LoVo (cell line): ENCODE results near the gene ZSCAN18.

Source experiments
- DNase-seq: peaks from one replicate; pipeline ENCODE4 v3.0.0-alpha.2; 2016; ENCODE audit warnings: low spot score

The ZSCAN18 gene

DNA sequence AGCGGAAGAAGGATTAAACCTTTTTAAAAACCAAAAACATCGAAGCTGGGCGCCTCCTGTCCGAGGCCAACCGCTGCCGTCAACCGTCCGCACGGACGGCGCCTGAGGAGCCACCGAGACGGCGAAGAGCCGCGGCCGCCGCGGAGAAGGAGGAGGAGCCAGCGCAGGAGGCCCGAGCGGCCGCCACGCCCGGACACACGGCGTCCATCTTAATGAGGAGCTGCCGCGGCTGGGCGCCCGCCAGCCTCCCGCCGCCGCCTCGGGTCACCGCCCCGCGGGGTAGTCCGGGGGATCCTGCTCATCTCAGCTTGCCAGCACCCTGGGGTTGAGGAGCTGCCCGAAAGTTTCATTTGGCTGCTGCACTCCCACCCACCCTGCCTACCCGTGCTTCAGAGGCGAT is 53.6 kb downstream of the ZSCAN18 start:
- DNase-seq, result no peak

DNA sequence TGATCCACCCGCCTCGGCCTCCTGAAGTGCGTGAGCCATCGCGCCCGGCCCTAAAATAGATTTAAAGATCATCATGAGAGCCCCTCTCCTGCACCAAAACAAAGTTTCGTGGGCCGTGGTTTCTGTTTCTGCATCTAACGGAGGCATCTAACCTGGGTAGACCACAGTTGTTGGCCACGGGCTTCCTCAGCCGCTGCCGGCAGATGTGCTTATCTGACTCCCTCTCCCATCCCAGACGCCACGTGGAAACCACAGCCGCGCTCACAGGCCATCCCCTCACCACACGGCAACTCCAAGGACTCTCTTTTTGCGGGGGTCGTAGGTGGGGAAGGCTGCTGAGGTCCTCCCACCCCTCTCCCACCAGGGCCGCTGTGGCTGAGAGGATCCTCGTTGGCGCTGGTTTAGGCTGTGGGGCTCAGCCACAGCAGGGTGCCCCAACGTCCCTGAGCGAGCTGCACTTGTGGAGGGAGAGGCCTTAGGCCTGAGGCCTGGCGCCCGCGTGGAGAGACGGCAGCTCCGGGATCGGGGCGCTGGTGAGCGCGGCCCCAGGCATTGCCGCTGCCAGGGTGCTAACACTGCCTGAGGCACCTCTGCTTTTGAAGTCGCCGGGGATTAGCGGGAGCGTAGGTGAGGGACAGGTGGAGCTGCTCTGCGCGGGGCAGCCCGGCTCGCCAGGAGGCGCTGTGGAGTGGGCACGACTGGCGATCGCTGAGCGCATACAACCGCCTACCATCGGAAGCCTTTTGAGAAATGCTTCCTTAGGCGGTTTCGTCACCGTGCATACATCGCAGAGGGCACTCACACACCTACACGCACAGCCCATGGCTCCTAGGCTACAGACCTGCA is 55.3 kb downstream of the ZSCAN18 start:
- no peak for DNase-seq

DNA sequence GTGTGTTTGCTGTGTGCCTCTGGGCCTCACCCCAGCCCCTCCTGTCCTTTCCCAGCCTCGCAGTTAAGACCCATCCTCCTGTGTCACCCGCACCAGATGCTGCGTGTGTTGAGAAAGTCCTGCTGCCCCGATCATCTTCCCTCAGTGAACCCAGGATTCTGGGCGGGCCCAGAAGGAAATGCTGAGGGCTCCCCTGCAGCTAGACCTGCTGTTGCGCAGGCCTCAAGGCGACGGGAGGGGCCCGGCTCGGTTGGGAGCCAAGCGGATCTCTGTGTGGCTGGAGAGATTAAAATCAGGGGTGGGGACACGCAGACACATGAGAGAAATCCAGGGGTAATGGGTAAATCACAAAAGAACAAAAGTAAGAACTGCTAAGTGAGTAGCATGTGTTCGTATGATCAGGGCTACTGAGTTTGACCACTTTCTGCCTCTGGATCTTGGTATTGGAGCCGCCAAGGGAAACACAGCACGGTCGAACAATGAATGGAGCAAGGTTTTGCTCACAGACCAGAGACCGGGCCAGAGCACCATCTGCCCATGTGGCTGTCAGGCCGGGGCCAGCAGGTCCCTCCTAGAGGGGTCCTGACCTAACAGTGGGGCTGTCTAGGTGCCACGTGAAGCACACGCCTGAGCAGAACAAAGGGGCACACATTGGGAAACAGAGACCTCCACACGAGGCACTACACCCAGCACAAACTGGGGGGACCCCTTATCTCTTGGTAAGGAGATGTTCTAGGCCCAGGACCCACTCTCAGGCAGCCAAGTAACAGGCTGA is 57.1 kb downstream of the ZSCAN18 start:
- DNase-seq, result no peak

DNA sequence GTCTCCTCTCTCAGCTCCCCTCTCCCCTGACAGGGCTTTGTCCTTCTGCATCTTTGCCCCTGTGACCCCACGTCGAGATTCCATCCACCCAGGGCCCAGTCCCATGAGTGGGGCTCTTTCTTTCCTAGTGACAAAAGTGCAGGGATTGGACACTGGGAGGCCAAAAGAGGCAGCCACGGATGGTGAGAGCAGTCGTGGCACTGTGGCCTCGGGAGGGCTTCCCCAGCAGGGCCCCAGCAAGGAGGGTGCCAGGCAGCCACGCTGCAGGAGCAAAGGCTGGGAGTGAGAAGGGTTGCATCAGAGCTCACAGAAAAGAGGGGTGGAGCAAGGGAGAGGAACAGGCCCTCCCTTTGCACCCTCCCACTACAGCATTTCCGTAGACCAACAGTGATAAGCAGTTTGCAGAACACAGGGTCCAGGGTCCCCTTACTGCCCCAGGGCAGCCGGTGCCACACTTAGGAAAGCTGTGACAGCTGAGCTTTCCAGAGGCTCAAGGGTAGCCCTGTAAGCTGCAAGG is 59.3 kb downstream of the ZSCAN18 start:
- DNase-seq, result no peak

DNA sequence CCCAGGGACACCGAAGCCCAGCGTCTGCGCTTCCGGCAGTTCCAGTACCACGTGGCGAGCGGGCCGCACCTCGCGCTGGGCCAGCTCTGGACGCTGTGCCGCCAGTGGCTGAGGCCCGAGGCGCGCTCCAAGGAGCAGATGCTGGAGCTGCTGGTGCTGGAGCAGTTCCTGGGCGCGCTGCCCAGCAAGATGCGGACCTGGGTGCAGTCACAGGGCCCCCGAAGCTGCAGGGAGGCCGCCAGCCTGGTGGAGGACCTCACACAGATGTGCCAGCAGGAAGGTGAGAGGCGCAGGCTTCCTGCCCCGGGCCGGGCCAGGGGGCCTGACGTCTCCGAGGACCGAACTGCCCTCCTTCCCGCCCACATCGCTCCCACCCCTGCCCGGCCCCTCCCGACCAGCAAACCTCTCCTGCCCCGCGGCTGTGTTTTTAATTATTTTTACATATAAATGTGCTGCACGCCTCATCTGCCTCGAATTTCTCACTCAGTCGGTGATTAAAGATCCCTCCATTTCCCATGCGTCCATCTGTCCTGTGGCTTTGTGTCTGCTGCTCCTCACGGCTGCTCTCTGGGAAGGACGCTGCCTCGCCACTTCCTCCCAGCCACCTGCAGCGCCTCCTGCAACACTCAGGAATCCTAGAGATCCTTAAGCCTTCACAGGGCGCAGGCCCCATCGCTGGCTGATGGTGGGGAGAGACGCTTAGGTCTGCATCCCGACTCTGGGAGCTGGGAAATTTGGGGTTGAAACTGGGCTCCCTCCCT is 59.9 kb downstream of the ZSCAN18 start:
- DNase-seq, result no peak

DNA sequence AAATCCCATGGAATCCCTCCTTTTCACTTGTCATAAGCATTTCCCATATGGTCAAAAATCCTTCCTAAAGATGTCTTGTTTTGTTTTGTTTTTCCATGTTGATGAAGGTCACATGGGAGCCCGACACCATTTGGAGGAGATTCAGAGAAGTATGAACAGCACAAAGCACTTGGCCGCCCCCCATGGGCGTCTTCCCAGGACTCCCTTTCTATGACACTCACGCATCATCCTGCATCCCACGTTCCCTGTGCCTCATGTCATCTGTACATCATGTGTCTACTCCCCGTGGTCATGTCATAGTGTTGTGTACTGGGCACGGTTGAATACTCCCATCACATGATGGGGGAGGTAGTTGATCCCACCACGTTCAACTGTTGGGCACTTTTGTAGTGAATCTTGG is 62.2 kb downstream of the ZSCAN18 start:
- no peak for DNase-seq

DNA sequence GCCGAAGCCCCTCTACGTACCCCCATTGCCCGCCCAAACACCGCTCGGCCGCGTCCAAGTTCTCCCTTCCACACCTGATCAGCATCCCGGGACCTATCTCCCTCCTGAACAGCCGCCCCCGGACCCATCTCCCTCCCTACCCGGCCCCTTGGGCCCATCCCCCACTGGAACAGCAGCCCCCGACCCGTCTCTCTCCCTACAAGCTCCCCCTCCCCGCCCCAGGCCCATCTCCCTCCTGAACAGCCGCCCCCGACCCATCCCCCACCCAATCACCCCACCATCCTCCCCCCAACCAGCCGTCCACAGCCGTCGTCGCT is 63.6 kb downstream of the ZSCAN18 start:
- DNase-seq, result no peak
